Heart right ventricle (tissue), 16 donors: Measurements from ENCODE around the gene RFC2. TPM values are rescaled to one million over a fixed set of nuclear protein-coding genes. Genes with fewer than 3 reads are reported as not detected.

ENCODE experiments used
- ATAC-seq, 8 donors: fragments of 200-7000 bp; cut with Tn5 transposase; one replicate each; pipeline ENCODE4 v1.9.1; 2020; ENCODE audit warnings: mild to moderate bottlenecking in 8 of 8, moderate library complexity in 8 of 8, moderate number of reproducible peaks in 1 of 8
- DNase-seq, 2 donors: peaks; one replicate each; pipeline ENCODE4 v3.0.0-alpha.2; 2020
- H3K27ac ChIP-seq, 10 donors: fragments of 200-600 bp; sonication (generic) in 2 of 10; one replicate each; pipeline versions ENCODE4 v1.5.0 to v1.8.0; 2020 to 2022; ENCODE audit warnings: mild to moderate bottlenecking in 3 of 10
- H3K27me3 ChIP-seq, 7 donors: fragments of 200-600 bp; one replicate each; pipeline ENCODE4 v1.8.0; 2021 to 2022; ENCODE audit warnings: mild to moderate bottlenecking in 2 of 7
- H3K36me3 ChIP-seq, 9 donors: fragments of 200-600 bp; sonication (generic) in 1 of 9; one replicate each; pipeline versions ENCODE4 v1.5.0 to v1.8.0; 2020 to 2022; ENCODE audit warnings: mild to moderate bottlenecking in 2 of 9
- H3K4me1 ChIP-seq, 9 donors: fragments of 200-600 bp; sonication (generic) in 1 of 9; one replicate each; pipeline versions ENCODE4 v1.5.0 to v1.8.0; 2020 to 2022; ENCODE audit warnings: mild to moderate bottlenecking in 4 of 9
- H3K4me3 ChIP-seq, 10 donors: fragments of 200-600 bp; sonication (generic) in 2 of 10; one replicate each; pipeline versions ENCODE4 v1.5.0 to v1.8.0; 2020 to 2022; ENCODE audit warnings: mild to moderate bottlenecking in 7 of 10, moderate library complexity in 2 of 10
- H3K9me3 ChIP-seq, 11 donors: fragments of 200-600 bp in 10 of 11; sonication (generic) in 2 of 11; one replicate each; pipeline versions ENCODE4 v1.5.0 to v1.8.0; 2013 to 2022; ENCODE audit warnings: mild to moderate bottlenecking in 2 of 11, control low read depth in 1 of 11, moderate library complexity in 1 of 11
- WGBS, 2 donors: extraction: QIAGEN DNeasy Blood & Tissue Kit; methylation state at CpG; one replicate each; pipeline ENCODE4 v1.1.7; 2013; ENCODE audit warnings: inconsistent platforms in 1 of 2; 5-methylcytosine and 5-hydroxymethylcytosine counted together
- intact Hi-C, 10 donors: fragments of 100-400 bp; cut with DNase I; formaldehyde crosslinking; loops; one replicate each; pipeline versions ENCODE4 v1.11.1 to v1.14.2; 2022
- polyA plus RNA-seq, 2 donors: library from polyadenylated mRNA; stranded (reverse); fragments of 200-250 nt; gene quantifications; one replicate each; pipeline ENCODE4 v1.2.3, GENCODE V29; 2013
- total RNA-seq, 10 donors: library from RNA; stranded (reverse); fragmentation: NEBNext Ultra II Directional in 3 of 10; extraction: Animal tissue kit (Norgen Biotek cat#: 25700) in 3 of 10; gene quantifications; one replicate each; pipeline versions ENCODE4 v1.2.1 to v1.2.4, GENCODE V29; 2021 to 2023
- TF ChIP-seq, protein P1 (sequence below), 9 donors: fragments of 200-600 bp; sonication (generic) in 2 of 9; IDR thresholded peaks; one replicate each; pipeline versions ENCODE4 v1.5.0 to v1.8.0; 2021 to 2022; ENCODE audit warnings: antibody characterized with exemption in 9 of 9, mild to moderate bottlenecking in 5 of 9, moderate library complexity in 1 of 9
- donor health status: Arrhythmogenic right ventricular cardiomyopathy.
- donor health status: ischemic (EF 13 %, LVEDD 7.1; RV severe dilation, severe dysfunction).
- donor health status: healthy with polysubstance abuse.
- donor health status: DM: no; HTN: yes; CAD: no.
- donor health status: DM: no; HTN: no; CAD: no.
- donor health status: ischemic (EF 25% LVEDD 6.9; RV normal size, moderate dysfunction).
- donor health status: ischemic (EF 25% LVEDD 5.7; RV mildly dilated, moderate dysfunction).
- donor health status: healthy.
- donor health status: DM: yes; HTN: yes; CAD: no.
- donor health status: Ischemic cardiomyopathy.
- donor health status: ischemic (EF 35%, LVEDD 5.7; RV mildly dilated, moderate dysfunction).
- donor health status: nonischemic (EF 11% LVEDD 7.7; RV severe dilation, severe dysfunction).
- donor health status: DM: yes; HTN: yes; CAD: no.
- donor health status: PGD.
- donor health status: ischemic (EF 29% LVEDD 5.4; RV normal size, mild dysfunction).
- donor health status: nonischemic (EF 23%, LVEDD 6.1; RV moderate dilation, normal function).

The RFC2 gene
- total and polyA plus RNA-seq, 12 donors = 7.0 to 18.5 (median 10.7) TPM

- ATAC-seq = no peak
- no peak overlapping the region for H3K4me3 ChIP-seq
- intact Hi-C loops = loop anchor here in 6 of 10 donors (5.0 to 10.0 kb wide), 8 partner anchors 36 to 102 kb away; partner anchors contain the start of gene RFC2 (in 2 of the 6)
- H3K36me3 ChIP-seq = no peaks in the 10 kb centered on the region
- H3K4me1 ChIP-seq = peaks cover 18 to 60% (median 44%) of the 10 kb centered on the region in 9 donors
- no peak for DNase-seq
- no peaks in the 10 kb centered on the region for H3K27me3 ChIP-seq
- H3K9me3 ChIP-seq = peaks cover 0 to 5% (median 0%) of the 10 kb centered on the region in 11 donors
- 74 to 81% methylated on average over 18 of the region's 18 CpGs for WGBS, 2 donors
- TF ChIP-seq, protein P1, sequence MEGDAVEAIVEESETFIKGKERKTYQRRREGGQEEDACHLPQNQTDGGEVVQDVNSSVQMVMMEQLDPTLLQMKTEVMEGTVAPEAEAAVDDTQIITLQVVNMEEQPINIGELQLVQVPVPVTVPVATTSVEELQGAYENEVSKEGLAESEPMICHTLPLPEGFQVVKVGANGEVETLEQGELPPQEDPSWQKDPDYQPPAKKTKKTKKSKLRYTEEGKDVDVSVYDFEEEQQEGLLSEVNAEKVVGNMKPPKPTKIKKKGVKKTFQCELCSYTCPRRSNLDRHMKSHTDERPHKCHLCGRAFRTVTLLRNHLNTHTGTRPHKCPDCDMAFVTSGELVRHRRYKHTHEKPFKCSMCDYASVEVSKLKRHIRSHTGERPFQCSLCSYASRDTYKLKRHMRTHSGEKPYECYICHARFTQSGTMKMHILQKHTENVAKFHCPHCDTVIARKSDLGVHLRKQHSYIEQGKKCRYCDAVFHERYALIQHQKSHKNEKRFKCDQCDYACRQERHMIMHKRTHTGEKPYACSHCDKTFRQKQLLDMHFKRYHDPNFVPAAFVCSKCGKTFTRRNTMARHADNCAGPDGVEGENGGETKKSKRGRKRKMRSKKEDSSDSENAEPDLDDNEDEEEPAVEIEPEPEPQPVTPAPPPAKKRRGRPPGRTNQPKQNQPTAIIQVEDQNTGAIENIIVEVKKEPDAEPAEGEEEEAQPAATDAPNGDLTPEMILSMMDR (IDR thresholded peaks at IDR 0.05) = no peak
- peak overlapping the region in 3 of 10 donors; percentile 66 to 75 (median 71) for H3K27ac ChIP-seq
Measured at GRCh38 chr7:74292757-74293576, 38.8 kb upstream of the RFC2 start.

DNA sequence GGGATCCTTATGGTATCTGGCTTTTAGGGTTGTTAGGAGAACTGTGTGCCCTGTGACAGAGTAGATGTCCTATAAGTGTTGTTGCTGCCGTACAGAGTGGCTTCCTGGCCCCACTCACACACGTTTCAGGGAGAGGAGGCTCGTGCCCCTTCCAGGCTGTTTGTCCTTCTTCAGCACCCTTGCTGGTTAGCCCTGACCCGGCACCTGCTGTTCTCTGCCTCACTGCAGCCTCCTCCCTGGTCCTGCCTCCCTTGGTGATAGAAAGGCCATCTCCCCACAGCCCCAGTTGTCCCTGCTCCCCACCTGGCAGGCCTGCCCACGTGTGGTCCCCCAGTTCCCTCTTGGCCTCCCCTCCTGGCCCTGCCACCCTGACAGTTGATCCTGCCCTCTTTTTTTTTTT is 37.3 kb upstream of the RFC2 start:
- TF ChIP-seq, protein P1 (IDR thresholded peaks at IDR 0.05) = no peak
- 83 to 87% methylated on average over 5 of the region's 5 CpGs for WGBS, 2 donors
- H3K36me3 ChIP-seq = no peaks in the 10 kb centered on the region
- peaks cover 18 to 61% (median 47%) of the 10 kb centered on the region in 9 donors for H3K4me1 ChIP-seq
- H3K27ac ChIP-seq = no peak overlapping the region
- no peaks in the 10 kb centered on the region for H3K27me3 ChIP-seq
- DNase-seq (no peak), ATAC-seq (no peak)
- intact Hi-C loops = loop anchor here in 6 of 10 donors (5.0 to 10.0 kb wide), 8 partner anchors 34 to 103 kb away; partner anchors contain the start of gene RFC2 (in 2 of the 6)
- H3K4me3 ChIP-seq = no peak overlapping the region
- peaks cover 0 to 2% (median 0%) of the 10 kb centered on the region in 11 donors for H3K9me3 ChIP-seq

GRCh38 chr7:74290981-74291441 is 36.8 kb upstream of the RFC2 start:
- Histone ChIP-seq H3K4me3 (peak overlapping the region in 7 of 10 donors; percentile 68 to 91 (median 82)), H3K9me3 (no peaks in the 10 kb centered on the region), H3K27ac (no peak overlapping the region), H3K4me1 (peaks cover 18 to 61% (median 47%) of the 10 kb centered on the region in 9 donors), H3K36me3 (no peaks in the 10 kb centered on the region), H3K27me3 (no peaks in the 10 kb centered on the region)
- intact Hi-C loops = loop anchor here in 6 of 10 donors (5.0 to 10.0 kb wide), 8 partner anchors 34 to 104 kb away; partner anchors contain the start of gene RFC2 (in 2 of the 6)
- ATAC-seq = no peak
- WGBS, 2 donors = 72 to 76% methylated on average over 10 of the region's 10 CpGs
- no peak for DNase-seq
- TF ChIP-seq, protein P1 (IDR thresholded peaks at IDR 0.05) = no peak

DNA sequence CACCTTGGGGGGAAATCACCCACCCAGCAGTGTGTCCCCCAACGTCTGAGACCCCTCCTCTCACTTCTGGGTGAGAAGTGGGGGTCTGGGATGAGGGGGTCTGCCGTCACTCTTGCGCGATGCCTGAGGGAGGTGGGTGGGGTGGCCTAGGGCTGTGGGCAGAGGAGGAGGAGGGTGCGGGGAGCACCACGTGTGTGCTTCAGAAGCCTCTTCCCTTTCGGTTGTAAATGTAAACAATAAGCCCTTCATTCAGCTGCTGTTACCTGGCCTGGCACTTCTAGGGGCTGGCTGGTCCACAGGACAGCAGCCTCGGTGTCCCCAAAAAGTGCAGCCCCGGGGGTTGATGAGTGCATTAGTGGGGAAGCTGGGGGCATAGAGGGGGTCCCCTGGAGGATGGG is 36.4 kb upstream of the RFC2 start:
- 26 to 31% methylated on average over 9 of the region's 9 CpGs for WGBS, 2 donors
- peak in 3 of 8 donors; percentile 3 to 9 (median 3) for ATAC-seq
- Histone ChIP-seq H3K4me3 (peak overlapping the region; percentile 59 to 91 (median 80)), H3K27ac (peak overlapping the region in 6 of 10 donors; percentile 68 to 89 (median 84)), H3K27me3 (no peaks in the 10 kb centered on the region), H3K36me3 (no peaks in the 10 kb centered on the region), H3K4me1 (peaks cover 18 to 60% (median 47%) of the 10 kb centered on the region in 9 donors), H3K9me3 (no peaks in the 10 kb centered on the region)
- no peak for DNase-seq
- TF ChIP-seq, protein P1 (IDR thresholded peaks at IDR 0.05) = no peak
- intact Hi-C loops = loop anchor here in 6 of 10 donors (5.0 to 10.0 kb wide), 8 partner anchors 33 to 104 kb away; partner anchors contain the start of gene RFC2 (in 2 of the 6)
